HepG2 (cell line): Measurements from ENCODE around the gene TRIM42. TPM values are rescaled to one million over a fixed set of nuclear protein-coding genes. Genes with fewer than 3 reads are reported as not detected.
A peak's percentile ranks its signal among the peaks of the same experiment; 100 is the strongest.

Experiments used
- ARNTL ChIP-seq: sonication (generic); formaldehyde crosslinking; IDR thresholded peaks from 2 replicates; pipeline ENCODE4 v1.4.0; 2020; ENCODE audit warnings: mild to moderate bottlenecking, missing genetic modification reagents
- ERF ChIP-seq: IDR thresholded peaks from 2 replicates; pipeline ENCODE4 v1.6.1; 2018; ENCODE audit warnings: missing biosample characterization, missing genetic modification reagents
- FOSL2 ChIP-seq: sonication (generic); formaldehyde crosslinking; IDR thresholded peaks from 2 replicates; pipeline ENCODE4 v1.4.0; 2020; ENCODE audit warnings: missing genetic modification reagents
- ONECUT2 ChIP-seq: sonication (generic); formaldehyde crosslinking; IDR thresholded peaks from 2 replicates; pipeline ENCODE4 v1.4.0; 2020; ENCODE audit warnings: missing genetic modification reagents
- PITX1 ChIP-seq: sonication (generic); formaldehyde crosslinking; IDR thresholded peaks from 2 replicates; pipeline ENCODE4 v1.5.1; 2020; ENCODE audit warnings: mild to moderate bottlenecking, missing genetic modification reagents
- SMAD3 ChIP-seq: sonication (generic); formaldehyde crosslinking; IDR thresholded peaks from 2 replicates; pipeline ENCODE4 v1.4.0; 2020; ENCODE audit warnings: missing genetic modification reagents
- SOX13 ChIP-seq, 3 experiments: fragments of 450-650 bp in 1 of 3; sonication (generic) in 1 of 3; formaldehyde crosslinking in 1 of 3; IDR thresholded peaks in 2 of 3; conservative IDR thresholded peaks in 1 of 3; 2 replicates each; pipeline versions ENCODE4 v1.5.0 to v1.6.1; 2016 to 2020; ENCODE audit warnings: antibody characterized with exemption in 1 of 3, mild to moderate bottlenecking in 1 of 3, missing compliant biosample characterization in 1 of 3, missing genetic modification reagents in 1 of 3, moderate library complexity in 1 of 3
- ZFP1 ChIP-seq: IDR thresholded peaks from 2 replicates; pipeline ENCODE4 v1.6.1; 2016
- ZNF331 ChIP-seq: sonication (generic); formaldehyde crosslinking; IDR thresholded peaks from 2 replicates; pipeline ENCODE4 v1.4.0; 2020; ENCODE audit warnings: missing genetic modification reagents
- ZNF441 ChIP-seq: sonication (generic); formaldehyde crosslinking; IDR thresholded peaks from 2 replicates; pipeline ENCODE4 v1.7.0; 2021; ENCODE audit warnings: missing genetic modification reagents, borderline replicate concordance
- ZNF501 ChIP-seq: sonication (generic); formaldehyde crosslinking; IDR thresholded peaks from 2 replicates; pipeline ENCODE4 v1.5.1; 2020; ENCODE audit warnings: mild to moderate bottlenecking, moderate library complexity, missing genetic modification reagents
- ZNF567 ChIP-seq: sonication (generic); formaldehyde crosslinking; IDR thresholded peaks from 2 replicates; pipeline ENCODE4 v1.8.1; 2023; ENCODE audit warnings: mild to moderate bottlenecking, missing genetic modification reagents, borderline replicate concordance
- ZNF776 ChIP-seq: sonication (generic); formaldehyde crosslinking; IDR thresholded peaks from 2 replicates; pipeline ENCODE4 v1.4.0; 2020; ENCODE audit warnings: mild to moderate bottlenecking, missing genetic modification reagents
- ZNF891 ChIP-seq: sonication (generic); formaldehyde crosslinking; IDR thresholded peaks from 2 replicates; pipeline ENCODE4 v1.5.0; 2020; ENCODE audit warnings: mild to moderate bottlenecking, missing genetic modification reagents
- polyA plus RNA-seq, 8 experiments: library from polyadenylated mRNA; depleted of rRNA in 3 of 8; stranded (reverse) in 7 of 8; unstranded in 1 of 8; fragments of >200 nt; fragmentation: Illumina TruSeq in 4 of 8; extraction: Trizol in 4 of 8; gene quantifications; 2 replicates each; pipeline versions ENCODE4 v1.2.1 to v1.2.3, GENCODE V29; 2011 to 2016; ENCODE audit warnings: low read depth in 4 of 8, missing spikeins in 1 of 8, mixed read lengths in 1 of 8; ENCODE audit not compliant: insufficient read depth in 1 of 8
- total RNA-seq, 5 experiments: library from RNA; depleted of rRNA; stranded (reverse); fragments of >200 nt; fragmentation: Illumina TruSeq; extraction: Trizol; gene quantifications; 2 replicates each; pipeline ENCODE4 v1.2.3, GENCODE V29; 2016; ENCODE audit warnings: low read depth in 1 of 5
- TF ChIP-seq, protein P1 (sequence below): sonication (generic); formaldehyde crosslinking; IDR thresholded peaks from 2 replicates; pipeline ENCODE4 v1.4.0; 2020; ENCODE audit warnings: missing genetic modification reagents, borderline replicate concordance
- TF ChIP-seq, protein P2 (sequence below): sonication (generic); formaldehyde crosslinking; IDR thresholded peaks from 2 replicates; pipeline ENCODE4 v1.4.0; 2020; ENCODE audit warnings: mild to moderate bottlenecking, low read depth, missing genetic modification reagents
- TF ChIP-seq, protein P3 (sequence below): sonication (generic); formaldehyde crosslinking; IDR thresholded peaks from 2 replicates; pipeline ENCODE4 v1.8.1; 2023; ENCODE audit warnings: mild to moderate bottlenecking, missing genetic modification reagents
- TF ChIP-seq, protein P4 (sequence below), 2 experiments: sonication (generic) in 1 of 2; formaldehyde crosslinking in 1 of 2; IDR thresholded peaks; 2 replicates each; pipeline versions ENCODE4 v1.4.0 to v1.6.1; 2016 to 2020; ENCODE audit warnings: borderline replicate concordance in 1 of 2, low read depth in 1 of 2, mild to moderate bottlenecking in 1 of 2, missing genetic modification reagents in 1 of 2

TRIM42 gene
- total and polyA plus RNA-seq, 2 of the 13 experiments (the other 11 are each of a cell fraction or from before 2014, with no cell fraction given), result not detected

DNA sequence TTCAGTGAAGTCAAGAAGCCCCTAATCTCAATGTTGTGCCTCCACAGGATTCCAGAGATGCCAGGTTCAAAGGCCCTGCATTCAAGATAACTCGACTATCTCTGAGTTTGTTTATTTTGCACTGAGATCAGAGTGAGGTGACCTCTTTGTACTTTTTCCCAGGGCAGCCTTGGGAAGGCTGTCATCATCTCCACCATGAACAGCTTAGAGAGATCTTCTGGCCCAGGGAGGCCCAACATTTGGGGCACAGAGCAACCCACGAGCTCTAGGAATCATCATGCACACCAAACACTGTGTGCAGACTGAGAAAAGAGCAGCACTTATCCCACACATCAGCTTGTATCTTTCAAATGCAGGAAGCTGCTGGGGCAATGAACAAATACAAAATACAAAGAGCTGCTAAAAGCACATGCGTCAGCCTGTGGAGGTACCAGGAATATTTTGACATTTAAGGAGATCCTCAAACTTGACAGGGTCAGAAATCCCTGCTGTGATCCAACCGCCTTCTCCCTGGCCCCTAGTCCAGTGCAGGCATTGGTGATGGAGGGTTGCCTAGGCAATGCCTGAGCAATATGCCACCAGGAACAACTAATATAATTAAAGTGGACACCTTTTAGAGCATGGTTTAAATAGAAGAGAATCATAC, 33.6 kb downstream of the TRIM42 start (continued):
- TF ChIP-seq PITX1 (CRISPR knock-in tag) (peak; percentile 86), ARNTL (no peak), ONECUT2 (CRISPR knock-in tag) (0 out of 2 replicates have a peak, but pooled peaks have one; percentile 44), ZNF891 (CRISPR knock-in tag) (no peak), ZNF776 (CRISPR knock-in tag) (no peak), SMAD3 (CRISPR knock-in tag) (no peak; the same call in 1 of the 2 replicates), ZFP1 (0 out of 2 replicates have a peak, but pooled peaks have one; percentile 48), ZNF331 (CRISPR knock-in tag) (peak; percentile 45; the same call in 1 of the 2 replicates), ERF (CRISPR knock-in tag) (peak; percentile 61; the same call in 1 of the 2 replicates), FOSL2 (CRISPR knock-in tag) (peak; percentile 54), ZNF567 (CRISPR knock-in tag) (no peak), SOX13 (IDR thresholded peaks at IDR 0.05) (peak; percentile 60; the same call in 1 of the 2 replicates), SOX13 (CRISPR knock-in tag; conservative IDR thresholded peaks at IDR 0.05 in 1 of 2, IDR thresholded peaks at IDR 0.05 in 1 of 2) (peak in 1 of 2 experiments; percentile 90; a peak in 2 of 4 replicates), ZNF441 (no peak), ZNF501 (CRISPR knock-in tag) (no peak)
- TF ChIP-seq, protein P1, sequence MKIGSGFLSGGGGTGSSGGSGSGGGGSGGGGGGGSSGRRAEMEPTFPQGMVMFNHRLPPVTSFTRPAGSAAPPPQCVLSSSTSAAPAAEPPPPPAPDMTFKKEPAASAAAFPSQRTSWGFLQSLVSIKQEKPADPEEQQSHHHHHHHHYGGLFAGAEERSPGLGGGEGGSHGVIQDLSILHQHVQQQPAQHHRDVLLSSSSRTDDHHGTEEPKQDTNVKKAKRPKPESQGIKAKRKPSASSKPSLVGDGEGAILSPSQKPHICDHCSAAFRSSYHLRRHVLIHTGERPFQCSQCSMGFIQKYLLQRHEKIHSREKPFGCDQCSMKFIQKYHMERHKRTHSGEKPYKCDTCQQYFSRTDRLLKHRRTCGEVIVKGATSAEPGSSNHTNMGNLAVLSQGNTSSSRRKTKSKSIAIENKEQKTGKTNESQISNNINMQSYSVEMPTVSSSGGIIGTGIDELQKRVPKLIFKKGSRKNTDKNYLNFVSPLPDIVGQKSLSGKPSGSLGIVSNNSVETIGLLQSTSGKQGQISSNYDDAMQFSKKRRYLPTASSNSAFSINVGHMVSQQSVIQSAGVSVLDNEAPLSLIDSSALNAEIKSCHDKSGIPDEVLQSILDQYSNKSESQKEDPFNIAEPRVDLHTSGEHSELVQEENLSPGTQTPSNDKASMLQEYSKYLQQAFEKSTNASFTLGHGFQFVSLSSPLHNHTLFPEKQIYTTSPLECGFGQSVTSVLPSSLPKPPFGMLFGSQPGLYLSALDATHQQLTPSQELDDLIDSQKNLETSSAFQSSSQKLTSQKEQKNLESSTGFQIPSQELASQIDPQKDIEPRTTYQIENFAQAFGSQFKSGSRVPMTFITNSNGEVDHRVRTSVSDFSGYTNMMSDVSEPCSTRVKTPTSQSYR (CRISPR knock-in tag), result peak; percentile 40; the same call in 1 of the 2 replicates
- TF ChIP-seq, protein P2, sequence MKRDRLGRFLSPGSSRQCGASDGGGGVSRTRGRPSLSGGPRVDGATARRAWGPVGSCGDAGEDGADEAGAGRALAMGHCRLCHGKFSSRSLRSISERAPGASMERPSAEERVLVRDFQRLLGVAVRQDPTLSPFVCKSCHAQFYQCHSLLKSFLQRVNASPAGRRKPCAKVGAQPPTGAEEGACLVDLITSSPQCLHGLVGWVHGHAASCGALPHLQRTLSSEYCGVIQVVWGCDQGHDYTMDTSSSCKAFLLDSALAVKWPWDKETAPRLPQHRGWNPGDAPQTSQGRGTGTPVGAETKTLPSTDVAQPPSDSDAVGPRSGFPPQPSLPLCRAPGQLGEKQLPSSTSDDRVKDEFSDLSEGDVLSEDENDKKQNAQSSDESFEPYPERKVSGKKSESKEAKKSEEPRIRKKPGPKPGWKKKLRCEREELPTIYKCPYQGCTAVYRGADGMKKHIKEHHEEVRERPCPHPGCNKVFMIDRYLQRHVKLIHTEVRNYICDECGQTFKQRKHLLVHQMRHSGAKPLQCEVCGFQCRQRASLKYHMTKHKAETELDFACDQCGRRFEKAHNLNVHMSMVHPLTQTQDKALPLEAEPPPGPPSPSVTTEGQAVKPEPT (CRISPR knock-in tag), result no peak
- TF ChIP-seq, protein P3, sequence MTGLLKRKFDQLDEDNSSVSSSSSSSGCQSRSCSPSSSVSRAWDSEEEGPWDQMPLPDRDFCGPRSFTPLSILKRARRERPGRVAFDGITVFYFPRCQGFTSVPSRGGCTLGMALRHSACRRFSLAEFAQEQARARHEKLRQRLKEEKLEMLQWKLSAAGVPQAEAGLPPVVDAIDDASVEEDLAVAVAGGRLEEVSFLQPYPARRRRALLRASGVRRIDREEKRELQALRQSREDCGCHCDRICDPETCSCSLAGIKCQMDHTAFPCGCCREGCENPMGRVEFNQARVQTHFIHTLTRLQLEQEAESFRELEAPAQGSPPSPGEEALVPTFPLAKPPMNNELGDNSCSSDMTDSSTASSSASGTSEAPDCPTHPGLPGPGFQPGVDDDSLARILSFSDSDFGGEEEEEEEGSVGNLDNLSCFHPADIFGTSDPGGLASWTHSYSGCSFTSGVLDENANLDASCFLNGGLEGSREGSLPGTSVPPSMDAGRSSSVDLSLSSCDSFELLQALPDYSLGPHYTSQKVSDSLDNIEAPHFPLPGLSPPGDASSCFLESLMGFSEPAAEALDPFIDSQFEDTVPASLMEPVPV, result no peak
- TF ChIP-seq, protein P4, sequence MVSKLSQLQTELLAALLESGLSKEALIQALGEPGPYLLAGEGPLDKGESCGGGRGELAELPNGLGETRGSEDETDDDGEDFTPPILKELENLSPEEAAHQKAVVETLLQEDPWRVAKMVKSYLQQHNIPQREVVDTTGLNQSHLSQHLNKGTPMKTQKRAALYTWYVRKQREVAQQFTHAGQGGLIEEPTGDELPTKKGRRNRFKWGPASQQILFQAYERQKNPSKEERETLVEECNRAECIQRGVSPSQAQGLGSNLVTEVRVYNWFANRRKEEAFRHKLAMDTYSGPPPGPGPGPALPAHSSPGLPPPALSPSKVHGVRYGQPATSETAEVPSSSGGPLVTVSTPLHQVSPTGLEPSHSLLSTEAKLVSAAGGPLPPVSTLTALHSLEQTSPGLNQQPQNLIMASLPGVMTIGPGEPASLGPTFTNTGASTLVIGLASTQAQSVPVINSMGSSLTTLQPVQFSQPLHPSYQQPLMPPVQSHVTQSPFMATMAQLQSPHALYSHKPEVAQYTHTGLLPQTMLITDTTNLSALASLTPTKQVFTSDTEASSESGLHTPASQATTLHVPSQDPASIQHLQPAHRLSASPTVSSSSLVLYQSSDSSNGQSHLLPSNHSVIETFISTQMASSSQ (IDR thresholded peaks at IDR 0.05; ENCODE audit: low read depth), result no peak
- TF ChIP-seq, protein P4 (CRISPR knock-in tag; IDR thresholded peaks at IDR 0.05; ENCODE audit: borderline replicate concordance), result peak; percentile 65; the same call in 1 of the 2 replicates
